H1 (cell line): ENCODE results near the gene UNC80. TPM values are rescaled to one million over a fixed set of nuclear protein-coding genes. Genes with fewer than 3 reads are reported as not detected.

Experiments used
- CTCF ChIA-PET: fragments of 300-600 bp; sonication (Branson Sonifier 250); formaldehyde crosslinking; loops from one replicate; lab custom pipeline; 2021; ENCODE audit not compliant: partially characterized antibody; lab: Charles Lee
- POLR2A ChIA-PET: fragments of 300-600 bp; sonication (Branson Sonifier 250); formaldehyde crosslinking; loops from one replicate; lab custom pipeline; 2021; ENCODE audit warnings: inconsistent platforms; ENCODE audit not compliant: partially characterized antibody; lab: Charles Lee
- DNase-seq, 2 experiments: peaks; one replicate each; pipeline versions ENCODE4 v3.0.0 to v3.0.0-alpha.2; 2010 to 2022; ENCODE audit warnings: low spot score in 2 of 2, low read depth in 1 of 2, mixed read lengths in 1 of 2
- FAIRE-seq: peaks from 2 replicates; lab custom pipeline; 2011; peaks lifted over from hg19 to GRCh38; lab: Jason Lieb, UNC
- H2AFZ ChIP-seq: 2 replicates; pipeline ENCODE4 v1.8.1; 2012; ENCODE audit warnings: low read length, inconsistent platforms
- H2AK5ac ChIP-seq: 2 replicates; pipeline ENCODE4 v1.6.1; 2013; ENCODE audit warnings: low read depth, low read length
- H2BK120ac ChIP-seq: replicated peaks from 2 replicates; pipeline ENCODE3; 2013; ENCODE audit warnings: low read depth, low read length, inconsistent platforms
- H2BK12ac ChIP-seq: 2 replicates; pipeline ENCODE4 v1.6.1; 2013; ENCODE audit warnings: low read depth, low read length
- H2BK15ac ChIP-seq: 2 replicates; pipeline ENCODE4 v1.6.1; 2013; ENCODE audit warnings: low read length
- H2BK20ac ChIP-seq: 2 replicates; pipeline ENCODE4 v1.6.1; 2013; ENCODE audit warnings: low read length
- H2BK5ac ChIP-seq: 2 replicates; pipeline ENCODE4 v1.6.1; 2013; ENCODE audit warnings: low read depth, low read length
- H3K14ac ChIP-seq: 2 replicates; pipeline ENCODE4 v1.6.1; 2013; ENCODE audit warnings: inconsistent platforms; ENCODE audit not compliant: insufficient read length
- H3K18ac ChIP-seq: 2 replicates; pipeline ENCODE4 v1.6.1; 2013; ENCODE audit warnings: low read length; ENCODE audit errors: extremely low read depth
- H3K23ac ChIP-seq: 2 replicates; pipeline ENCODE4 v1.6.1; 2013; ENCODE audit warnings: inconsistent platforms; ENCODE audit not compliant: insufficient read length
- H3K23me2 ChIP-seq: 2 replicates; pipeline ENCODE4 v1.6.1; 2013; ENCODE audit warnings: low read depth, low read length
- H3K27ac ChIP-seq: 2 replicates; pipeline ENCODE4 v1.6.1; 2011; ENCODE audit warnings: low read depth, low read length, inconsistent platforms
- H3K27me3 ChIP-seq, 4 experiments: replicated peaks in 1 of 4; 1 replicate in 1 of 4; 2 replicates in 3 of 4; pipeline versions ENCODE4 v1.6.1 to v1.8.1; 2011 to 2013; ENCODE audit warnings: low read length in 3 of 4, mild to moderate bottlenecking in 3 of 4, inconsistent platforms in 2 of 4, mixed read lengths in 2 of 4, moderate library complexity in 1 of 4; ENCODE audit not compliant: control insufficient read depth in 3 of 4, insufficient read depth in 3 of 4; ENCODE audit errors: extremely low read depth in 1 of 4
- H3K36me3 ChIP-seq, 4 experiments: 2 replicates each; pipeline versions ENCODE4 v1.6.1 to v1.8.1; 2011 to 2013; ENCODE audit warnings: mild to moderate bottlenecking in 4 of 4, low read length in 3 of 4, moderate library complexity in 2 of 4, control low read depth in 1 of 4, inconsistent platforms in 1 of 4; ENCODE audit not compliant: insufficient read depth in 4 of 4, control insufficient read depth in 2 of 4
- H3K4ac ChIP-seq: replicated peaks from 2 replicates; pipeline ENCODE3; 2013; ENCODE audit warnings: low read length, low read depth, mixed read lengths, inconsistent platforms; ENCODE audit not compliant: insufficient read length
- H3K4me1 ChIP-seq, 4 experiments: replicated peaks in 1 of 4; 1 replicate in 1 of 4; 2 replicates in 3 of 4; pipeline versions ENCODE4 v1.6.1 to v1.8.1; 2011 to 2013; ENCODE audit warnings: low read length in 3 of 4, inconsistent platforms in 2 of 4, mixed read lengths in 1 of 4; ENCODE audit not compliant: insufficient read depth in 4 of 4, control insufficient read depth in 3 of 4
- H3K4me2 ChIP-seq, 2 experiments: 2 replicates each; pipeline versions ENCODE4 v1.6.1 to v1.8.1; 2011 to 2013; ENCODE audit warnings: low read depth in 2 of 2, low read length in 2 of 2, control low read depth in 1 of 2, inconsistent platforms in 1 of 2, mild to moderate bottlenecking in 1 of 2; ENCODE audit not compliant: insufficient read depth in 1 of 2
- H3K4me3 ChIP-seq, 4 experiments: fragments of 200-600, 300-600 bp in 1 of 4; sonication (generic), shearing (Covaris generic), sonication (Bioruptor Twin) in 1 of 4; 2 replicates each; pipeline versions ENCODE4 v1.5.1 to v1.8.1; 2011 to 2016; ENCODE audit warnings: low read length in 4 of 4, low read depth in 3 of 4, control low read depth in 2 of 4, inconsistent platforms in 2 of 4, mild to moderate bottlenecking in 2 of 4, mixed read lengths in 1 of 4, moderate library complexity in 1 of 4; ENCODE audit not compliant: insufficient read depth in 2 of 4; ENCODE audit errors: extremely low read depth in 1 of 4
- H3K56ac ChIP-seq: replicated peaks from 2 replicates; pipeline ENCODE3; 2013; ENCODE audit warnings: low read depth, mild to moderate bottlenecking, mixed read lengths, low read length, inconsistent platforms; ENCODE audit not compliant: insufficient read length
- H3K79me1 ChIP-seq: 2 replicates; pipeline ENCODE4 v1.6.1; 2013; ENCODE audit warnings: low read depth, low read length, control low read depth
- H3K79me2 ChIP-seq, 2 experiments: 2 replicates each; pipeline versions ENCODE4 v1.6.1 to v1.8.1; 2012 to 2013; ENCODE audit warnings: low read length in 2 of 2, mild to moderate bottlenecking in 2 of 2, inconsistent platforms in 1 of 2; ENCODE audit not compliant: insufficient read depth in 2 of 2, control insufficient read depth in 1 of 2
- H3K9ac ChIP-seq, 4 experiments: replicated peaks in 1 of 4; 1 replicate in 1 of 4; 2 replicates in 3 of 4; pipeline versions ENCODE4 v1.6.1 to v1.8.1; 2011 to 2013; ENCODE audit warnings: low read depth in 3 of 4, low read length in 3 of 4, control low read depth in 2 of 4, mild to moderate bottlenecking in 2 of 4, moderate library complexity in 2 of 4, inconsistent platforms in 1 of 4; ENCODE audit errors: extremely low read depth in 1 of 4
- H3K9me3 ChIP-seq, 2 experiments: 2 replicates each; pipeline versions ENCODE4 v1.6.1 to v1.8.1; 2012 to 2013; ENCODE audit warnings: mild to moderate bottlenecking in 2 of 2, moderate library complexity in 2 of 2, control low read depth in 1 of 2, inconsistent platforms in 1 of 2, low read depth in 1 of 2, low read length in 1 of 2, mixed read lengths in 1 of 2; ENCODE audit not compliant: insufficient read depth in 2 of 2
- H4K20me1 ChIP-seq, 2 experiments: replicated peaks in 1 of 2; 2 replicates each; pipeline versions ENCODE3 to v1.8.1; 2011 to 2013; ENCODE audit warnings: inconsistent platforms in 2 of 2, low read length in 2 of 2, mild to moderate bottlenecking in 1 of 2; ENCODE audit not compliant: insufficient read depth in 2 of 2, control insufficient read depth in 1 of 2
- H4K5ac ChIP-seq: 2 replicates; pipeline ENCODE4 v1.6.1; 2013; ENCODE audit warnings: low read length, low read depth, mixed read lengths, inconsistent platforms; ENCODE audit not compliant: insufficient read length
- H4K8ac ChIP-seq: 2 replicates; pipeline ENCODE4 v1.8.0; 2013; ENCODE audit warnings: mild to moderate bottlenecking, moderate library complexity, low read length, inconsistent platforms; ENCODE audit not compliant: insufficient read depth; ENCODE audit errors: extremely low read depth
- H4K91ac ChIP-seq: replicated peaks from 2 replicates; pipeline ENCODE3; 2013; ENCODE audit warnings: low read length, mixed read lengths, inconsistent platforms; ENCODE audit not compliant: insufficient read length
- EGR1 ChIP-seq: IDR thresholded peaks from 2 replicates; pipeline ENCODE4 v1.6.1; 2011; ENCODE audit warnings: low read depth, low read length, borderline replicate concordance
- KDM4A ChIP-seq: IDR thresholded peaks from one replicate; pipeline ENCODE4 v1.7.1; 2012; ENCODE audit warnings: low read depth, mild to moderate bottlenecking, moderate library complexity, low read length, inconsistent platforms; ENCODE audit not compliant: severe bottlenecking
- POLR2AphosphoS5 ChIP-seq: IDR thresholded peaks from 2 replicates; pipeline ENCODE4 v1.6.1; 2011; ENCODE audit warnings: low read depth, low read length
- WGBS, 2 experiments: shearing (Covaris generic) in 1 of 2; methylation state at CpG; one replicate each; pipeline versions ENCODE4 v1.1.6 to v1.1.7; 2013 to 2015; ENCODE audit warnings: low lambda C conversion rate in 2 of 2, mixed read lengths in 2 of 2, inconsistent platforms in 1 of 2, low coverage in 1 of 2, missing lambda C conversion rate in 1 of 2; ENCODE audit not compliant: insufficient replicate concordance in 2 of 2, insufficient coverage in 1 of 2, insufficient read length in 1 of 2; ENCODE audit errors: extremely low coverage in 1 of 2, missing lambda C conversion rate in 1 of 2; 5-methylcytosine and 5-hydroxymethylcytosine counted together
- polyA plus RNA-seq, 7 experiments: library from polyadenylated mRNA; depleted of rRNA in 3 of 7; stranded (reverse) in 5 of 7; unstranded in 2 of 7; fragments of >200 nt in 5 of 7; fragments of 200-250 nt in 2 of 7; gene quantifications; 1 replicate in 5 of 7; 2 replicates in 1 of 7; 4 replicates in 1 of 7; pipeline versions ENCODE4 v1.2.1 to v1.2.3, GENCODE V29; 2011 to 2013; ENCODE audit warnings: missing spikeins in 2 of 7, mixed read lengths in 2 of 7
- total RNA-seq: library from RNA; stranded (reverse); fragmentation: NEBNext Ultra II Directional; extraction: Animal tissue kit (Norgen Biotek cat#: 25700); gene quantifications from 2 replicates; pipeline ENCODE4 v1.2.1, GENCODE V29; 2021

Gene UNC80
- total and polyA plus RNA-seq, 2 of the 8 experiments (the other 6 are each of a cell fraction or from before 2014, with no cell fraction given): 0.53 to 0.56 TPM

- no peak overlapping the region for H3K27ac ChIP-seq
- H3K9ac ChIP-seq: no peak overlapping the region
- no peak overlapping the region for H3K18ac ChIP-seq
- H2BK20ac ChIP-seq: no peak overlapping the region
- no peak overlapping the region for H3K4me2 ChIP-seq
- H4K20me1 ChIP-seq: no peaks in the 10 kb centered on the region
- no peaks in the 10 kb centered on the region for H3K79me2 ChIP-seq
- no peak overlapping the region for H4K5ac ChIP-seq
- H3K14ac ChIP-seq: no peak overlapping the region
- TF ChIP-seq POLR2AphosphoS5 (no peak), EGR1 (no peak), KDM4A (no peak)
- no peak overlapping the region for H2BK120ac ChIP-seq
- CTCF ChIA-PET: interaction anchor here (1.2 kb wide), 1 partner anchor 208 kb away, joined by 3 read pairs; no protein-coding TSS in a partner anchor
- no peak overlapping the region for H4K8ac ChIP-seq
- no peak overlapping the region for H4K91ac ChIP-seq
- no peaks in the 10 kb centered on the region for H3K4me1 ChIP-seq
- no peak overlapping the region for H3K4me3 ChIP-seq
- H2BK12ac ChIP-seq: no peak overlapping the region
- H2AFZ ChIP-seq: no peak overlapping the region
- H3K23ac ChIP-seq: no peak overlapping the region
- no peak overlapping the region for H2BK15ac ChIP-seq
- 96% methylated on average over 4 of the region's 4 CpGs; no CpG with 5 or more reads in 1 of the 2 experiments for WGBS, 2 experiments
- H3K36me3 ChIP-seq: no peaks in the 10 kb centered on the region
- H2BK5ac ChIP-seq: no peak overlapping the region
- no peaks in the 10 kb centered on the region for H3K27me3 ChIP-seq
- no peak overlapping the region for H2AK5ac ChIP-seq
- no peaks in the 10 kb centered on the region for H3K79me1 ChIP-seq
- POLR2A ChIA-PET: no interaction called here
- H3K4ac ChIP-seq: no peak overlapping the region
- no peak overlapping the region for H3K56ac ChIP-seq
- DNase-seq (no peak), FAIRE-seq (no peak)
- no peaks in the 10 kb centered on the region for H3K23me2 ChIP-seq
- no peaks in the 10 kb centered on the region for H3K9me3 ChIP-seq
Observed at GRCh38 chr2:209988010-209988409, 216.4 kb downstream of the UNC80 start.
